Measurements from ENCODE around the gene GATA3. TPM values are rescaled to one million over a fixed set of nuclear protein-coding genes. Genes with fewer than 3 reads are reported as not detected.

GATA3 gene
- polyA plus RNA-seq, 2 donors = 0.31 to 0.45 TPM

DNA sequence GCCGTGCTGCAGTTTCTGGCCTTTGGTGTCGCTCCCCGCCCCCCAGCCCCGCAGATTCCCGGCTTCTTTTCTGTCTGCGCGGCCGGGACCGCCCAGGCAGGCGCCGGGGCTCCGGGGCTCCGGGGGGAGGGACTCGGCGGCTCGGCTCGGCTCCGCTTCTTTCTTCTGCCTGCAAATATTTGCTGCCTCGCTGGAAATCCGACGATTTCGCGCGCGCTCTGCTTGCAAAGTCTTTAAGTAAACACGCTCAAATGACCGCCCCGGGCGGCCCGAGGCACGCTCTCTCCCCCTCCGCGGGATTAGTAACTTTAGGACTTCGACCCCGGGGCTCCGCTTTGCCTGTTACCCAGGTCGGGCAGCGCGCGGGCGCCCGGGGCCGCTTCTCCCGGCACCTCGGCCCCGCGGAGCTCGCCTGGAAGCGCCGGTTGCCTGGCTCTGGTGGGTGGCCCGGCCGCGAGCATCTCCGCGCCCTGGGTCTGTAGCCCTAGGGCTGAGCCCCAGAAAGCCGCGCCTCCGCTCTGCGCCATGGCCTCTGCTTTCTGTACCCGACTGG lies 3.9 kb upstream of the GATA3 start:
- H3K27ac ChIP-seq (ENCODE audit: low read depth in 2 of 2, low read length in 1 of 2) = no peak overlapping the region
- H3K4me1 ChIP-seq (ENCODE audit: control insufficient read depth in 2 of 2, insufficient read depth in 2 of 2, low read length in 1 of 2) = peaks cover 11 to 18% of the 10 kb centered on the region in 2 donors
- H3K4me3 ChIP-seq (ENCODE audit: low read depth in 1 of 2, low read length in 2 of 2) = peak overlapping the region in 1 of 2 donors; percentile 42
- no peaks in the 10 kb centered on the region for H3K9me3 ChIP-seq (ENCODE audit: control insufficient read depth in 2 of 2, insufficient read depth in 1 of 2, low read depth in 1 of 2, low read length in 1 of 2)
- peaks cover 9 to 59% of the 10 kb centered on the region in 2 donors for H3K27me3 ChIP-seq (ENCODE audit: control insufficient read depth in 1 of 2, insufficient read depth in 2 of 2, low read length in 2 of 2)
- 1% methylated on average over 54 to 60 of the region's 60 CpGs for WGBS, 2 donors
- H3K36me3 ChIP-seq (ENCODE audit: control insufficient read depth in 2 of 2, insufficient read depth in 2 of 2, low read length in 1 of 2) = no peaks in the 10 kb centered on the region

DNA sequence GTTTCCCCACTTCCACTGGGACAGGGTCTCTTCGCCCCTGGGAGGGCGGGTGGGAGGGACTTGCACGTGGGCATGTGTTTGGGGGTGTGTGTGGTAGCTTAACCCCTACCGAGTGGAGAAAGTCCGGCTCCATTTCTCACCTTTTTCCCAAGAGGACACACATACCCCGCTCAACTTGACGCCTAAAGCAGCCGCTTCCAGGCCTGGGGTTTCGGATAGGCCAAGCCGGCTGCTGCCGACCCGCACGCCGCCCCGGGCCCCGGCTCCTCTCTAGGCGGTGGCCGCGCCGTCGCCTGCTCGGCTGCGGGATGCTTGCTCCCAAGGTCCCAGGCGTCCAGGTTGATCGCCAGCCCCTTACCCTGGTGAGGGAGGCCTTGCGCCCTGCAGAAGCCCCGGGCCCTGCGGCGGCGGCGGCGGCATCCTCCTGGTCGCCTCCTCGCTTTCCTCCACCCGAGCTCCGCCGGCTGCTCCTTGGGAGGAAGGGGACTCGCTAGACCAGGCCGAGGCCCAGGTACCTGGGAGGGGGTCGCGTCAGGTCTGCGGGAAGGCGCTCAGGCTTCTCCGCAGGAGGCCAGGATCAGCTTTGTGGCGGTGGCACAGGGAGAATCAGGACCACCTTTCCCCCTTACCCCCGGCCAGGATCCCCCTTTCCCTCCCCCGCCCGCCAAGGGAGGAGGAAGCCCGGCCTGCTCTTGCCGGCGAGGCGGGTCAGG lies 3.2 kb upstream of the GATA3 start:
- peak overlapping the region in 1 of 2 donors; percentile 42 for H3K4me3 ChIP-seq (ENCODE audit: low read depth in 1 of 2, low read length in 2 of 2)
- peaks cover 11 to 18% of the 10 kb centered on the region in 2 donors for H3K4me1 ChIP-seq (ENCODE audit: control insufficient read depth in 2 of 2, insufficient read depth in 2 of 2, low read length in 1 of 2)
- peaks cover 9 to 58% of the 10 kb centered on the region in 2 donors for H3K27me3 ChIP-seq (ENCODE audit: control insufficient read depth in 1 of 2, insufficient read depth in 2 of 2, low read length in 2 of 2)
- 5 to 9% methylated on average over 44 to 50 of the region's 52 CpGs for WGBS, 2 donors
- no peak overlapping the region for H3K27ac ChIP-seq (ENCODE audit: low read depth in 2 of 2, low read length in 1 of 2)
- H3K9me3 ChIP-seq (ENCODE audit: control insufficient read depth in 2 of 2, insufficient read depth in 1 of 2, low read depth in 1 of 2, low read length in 1 of 2) = no peaks in the 10 kb centered on the region
- no peaks in the 10 kb centered on the region for H3K36me3 ChIP-seq (ENCODE audit: control insufficient read depth in 2 of 2, insufficient read depth in 2 of 2, low read length in 1 of 2)

DNA sequence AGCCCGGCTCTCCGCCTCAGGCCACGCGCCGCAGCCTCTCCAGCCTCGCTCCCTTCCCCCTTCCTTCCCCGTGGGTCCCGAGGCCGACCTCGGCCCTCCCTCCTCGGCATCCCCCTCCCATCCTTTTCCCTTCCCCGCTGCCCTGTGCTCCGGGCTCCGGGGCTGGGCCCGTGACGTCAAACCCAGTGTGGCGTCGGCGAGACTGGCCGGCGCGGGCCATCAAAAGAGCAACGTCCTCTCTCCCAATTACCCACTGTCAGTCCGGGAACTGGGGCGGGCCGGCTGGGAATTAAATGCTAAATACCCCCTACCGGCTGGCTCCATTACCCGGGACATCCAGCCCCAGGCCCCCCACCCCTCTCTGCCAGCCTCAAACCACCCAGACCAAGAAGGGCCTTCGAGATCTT lies 2.6 kb upstream of the GATA3 start:
- H3K27ac ChIP-seq (ENCODE audit: low read depth in 2 of 2, low read length in 1 of 2) = no peak overlapping the region
- no peaks in the 10 kb centered on the region for H3K9me3 ChIP-seq (ENCODE audit: control insufficient read depth in 2 of 2, insufficient read depth in 1 of 2, low read depth in 1 of 2, low read length in 1 of 2)
- H3K4me1 ChIP-seq (ENCODE audit: control insufficient read depth in 2 of 2, insufficient read depth in 2 of 2, low read length in 1 of 2) = peaks cover 11 to 18% of the 10 kb centered on the region in 2 donors
- no peak overlapping the region for H3K4me3 ChIP-seq (ENCODE audit: low read depth in 1 of 2, low read length in 2 of 2)
- WGBS, 2 donors = 3 to 8% methylated on average over 20 to 29 of the region's 29 CpGs
- H3K27me3 ChIP-seq (ENCODE audit: control insufficient read depth in 1 of 2, insufficient read depth in 2 of 2, low read length in 2 of 2) = peaks cover 9 to 54% of the 10 kb centered on the region in 2 donors
- H3K36me3 ChIP-seq (ENCODE audit: control insufficient read depth in 2 of 2, insufficient read depth in 2 of 2, low read length in 1 of 2) = no peaks in the 10 kb centered on the region

DNA sequence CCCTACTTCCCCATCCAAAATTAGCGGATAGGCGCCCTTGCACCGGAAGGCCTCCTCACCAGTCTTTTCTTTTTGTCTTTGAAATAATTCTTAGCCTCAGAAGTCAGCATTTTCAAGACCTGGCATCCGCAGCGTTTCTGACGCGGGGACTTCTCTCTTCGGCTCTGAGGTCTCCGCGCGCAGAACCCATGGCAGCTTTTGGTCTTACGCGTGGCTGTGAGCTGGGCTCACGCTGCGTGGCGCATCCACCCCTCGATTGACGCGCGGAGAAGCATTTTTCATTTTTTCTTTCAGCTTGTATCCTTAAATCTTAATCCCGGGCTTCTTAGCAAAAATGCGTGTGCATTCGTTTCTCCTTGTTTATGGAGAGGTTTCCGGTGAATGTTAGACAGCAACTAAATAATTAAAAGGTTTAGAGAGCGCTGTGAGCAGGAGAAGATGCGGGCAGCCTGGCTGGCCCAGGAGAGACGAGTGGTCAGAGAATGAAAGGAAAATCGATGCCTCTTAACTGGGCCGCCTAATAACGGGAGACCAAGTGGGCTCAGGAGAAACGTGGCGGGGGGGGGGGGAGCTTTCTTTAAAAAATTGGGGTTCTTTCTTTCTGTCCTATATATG lies 2.0 kb upstream of the GATA3 start:
- Histone ChIP-seq H3K27me3 (ENCODE audit: control insufficient read depth in 1 of 2, insufficient read depth in 2 of 2, low read length in 2 of 2) (peaks cover 9 to 54% of the 10 kb centered on the region in 2 donors), H3K27ac (ENCODE audit: low read depth in 2 of 2, low read length in 1 of 2) (no peak overlapping the region), H3K9me3 (ENCODE audit: control insufficient read depth in 2 of 2, insufficient read depth in 1 of 2, low read depth in 1 of 2, low read length in 1 of 2) (no peaks in the 10 kb centered on the region), H3K4me3 (ENCODE audit: low read depth in 1 of 2, low read length in 2 of 2) (no peak overlapping the region), H3K36me3 (ENCODE audit: control insufficient read depth in 2 of 2, insufficient read depth in 2 of 2, low read length in 1 of 2) (no peaks in the 10 kb centered on the region), H3K4me1 (ENCODE audit: control insufficient read depth in 2 of 2, insufficient read depth in 2 of 2, low read length in 1 of 2) (peaks cover 11 to 18% of the 10 kb centered on the region in 2 donors)
- 13 to 15% methylated on average over 32 of the region's 32 CpGs for WGBS, 2 donors

DNA sequence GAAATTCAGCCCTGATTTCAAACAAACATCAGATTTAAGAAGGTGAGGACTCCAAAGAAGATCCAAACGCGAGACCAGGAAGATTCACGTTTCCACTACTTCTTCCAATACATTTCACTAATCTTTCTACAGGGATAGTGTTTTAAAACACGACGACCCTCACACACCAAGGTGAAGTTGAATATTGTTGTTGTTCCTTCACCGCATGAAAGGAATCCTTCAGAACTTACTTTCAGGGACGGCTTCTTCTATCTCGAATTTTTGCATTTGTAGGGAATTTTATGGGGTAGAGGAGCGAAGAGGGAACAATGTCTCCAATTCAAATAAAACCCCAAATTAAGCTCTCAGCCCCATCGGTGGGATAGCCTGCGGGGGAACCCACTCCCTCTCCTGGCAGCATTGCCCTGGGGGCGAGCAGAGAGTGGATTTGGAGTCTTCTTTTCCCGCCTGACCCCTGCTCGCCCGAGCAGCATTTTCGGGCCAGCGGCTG lies 1.5 kb upstream of the GATA3 start:
- no peak overlapping the region for H3K4me3 ChIP-seq (ENCODE audit: low read depth in 1 of 2, low read length in 2 of 2)

DNA sequence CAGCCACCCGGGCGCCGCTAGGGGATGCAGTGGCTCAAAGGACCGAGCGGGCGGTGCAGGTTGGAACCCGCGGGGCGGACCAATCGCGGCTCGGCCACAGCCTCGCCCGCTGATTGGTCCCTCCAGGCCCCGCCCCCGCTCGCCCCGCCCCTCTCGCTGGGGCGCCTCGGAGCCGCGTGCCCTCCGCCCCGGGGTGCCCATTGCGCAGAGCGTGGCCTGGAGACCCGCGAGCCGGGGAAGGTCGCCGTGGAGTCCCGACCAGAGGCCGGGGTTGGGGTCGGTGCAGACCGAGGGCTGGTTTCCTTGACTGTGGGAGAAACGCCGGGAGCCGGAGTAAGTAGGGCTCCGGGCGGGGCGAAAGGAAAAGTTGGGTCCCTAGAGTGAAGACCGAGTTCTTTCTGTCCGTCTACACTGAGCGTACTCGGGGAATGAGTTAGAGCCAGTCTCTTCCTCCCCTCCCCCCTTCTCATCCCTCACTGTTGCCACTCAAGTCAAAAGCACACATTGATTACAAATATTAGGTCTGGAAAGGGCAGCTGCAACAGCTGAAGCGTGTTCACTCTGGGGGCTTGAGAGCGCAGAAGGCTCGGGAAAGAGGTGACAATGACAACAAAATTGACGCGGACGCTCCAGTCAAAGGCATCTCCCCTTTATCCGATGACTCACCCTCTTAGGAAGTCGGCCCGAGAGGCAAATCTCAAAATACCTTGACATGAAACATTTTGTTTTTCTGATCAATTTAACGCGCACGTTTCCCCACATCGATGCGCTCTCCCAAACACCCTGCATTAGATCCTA lies 843 bp upstream of the GATA3 start:
- no peak overlapping the region for H3K27ac ChIP-seq (ENCODE audit: low read depth in 2 of 2, low read length in 1 of 2)
- 2% methylated on average over 60 of the region's 60 CpGs for WGBS, 2 donors
- H3K4me3 ChIP-seq (ENCODE audit: low read depth in 1 of 2, low read length in 2 of 2) = peak overlapping the region; percentile 41 to 69

More for the DNA sequence above, 1.5 kb upstream of the GATA3 start:
- 9 to 11% methylated on average over 17 of the region's 17 CpGs for WGBS, 2 donors
- Histone ChIP-seq H3K27ac (ENCODE audit: low read depth in 2 of 2, low read length in 1 of 2) (no peak overlapping the region), H3K36me3 (ENCODE audit: control insufficient read depth in 2 of 2, insufficient read depth in 2 of 2, low read length in 1 of 2) (no peaks in the 10 kb centered on the region), H3K4me1 (ENCODE audit: control insufficient read depth in 2 of 2, insufficient read depth in 2 of 2, low read length in 1 of 2) (peaks cover 11 to 18% of the 10 kb centered on the region in 2 donors), H3K27me3 (ENCODE audit: control insufficient read depth in 1 of 2, insufficient read depth in 2 of 2, low read length in 2 of 2) (peaks cover 9 to 49% of the 10 kb centered on the region in 2 donors), H3K9me3 (ENCODE audit: control insufficient read depth in 2 of 2, insufficient read depth in 1 of 2, low read depth in 1 of 2, low read length in 1 of 2) (no peaks in the 10 kb centered on the region)

DNA sequence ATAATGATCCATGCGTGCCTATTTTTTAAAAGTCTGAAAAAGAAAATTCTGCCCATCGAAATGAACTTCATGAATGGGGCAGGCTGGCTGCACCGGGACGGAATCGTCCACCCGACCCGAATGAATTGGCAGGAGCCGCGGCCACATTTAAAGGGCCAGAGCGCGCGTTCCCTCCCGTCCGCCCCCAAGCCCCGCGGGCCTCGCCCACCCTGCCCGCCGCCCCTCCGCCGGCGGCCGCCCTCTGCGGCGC lies 319 bp upstream of the GATA3 start:
- no peaks in the 10 kb centered on the region for H3K36me3 ChIP-seq (ENCODE audit: control insufficient read depth in 2 of 2, insufficient read depth in 2 of 2, low read length in 1 of 2)
- H3K27ac ChIP-seq (ENCODE audit: low read depth in 2 of 2, low read length in 1 of 2) = no peak overlapping the region
- peaks cover 11 to 17% of the 10 kb centered on the region in 2 donors for H3K4me1 ChIP-seq (ENCODE audit: control insufficient read depth in 2 of 2, insufficient read depth in 2 of 2, low read length in 1 of 2)
- peak overlapping the region; percentile 8 to 69 for H3K4me3 ChIP-seq (ENCODE audit: low read depth in 1 of 2, low read length in 2 of 2)
- H3K9me3 ChIP-seq (ENCODE audit: control insufficient read depth in 2 of 2, insufficient read depth in 1 of 2, low read depth in 1 of 2, low read length in 1 of 2) = no peaks in the 10 kb centered on the region
- 0 to 1% methylated on average over 12 to 25 of the region's 25 CpGs for WGBS, 2 donors
- H3K27me3 ChIP-seq (ENCODE audit: control insufficient read depth in 1 of 2, insufficient read depth in 2 of 2, low read length in 2 of 2) = peaks cover 8 to 40% of the 10 kb centered on the region in 2 donors

More for the DNA sequence above, 843 bp upstream of the GATA3 start:
- Histone ChIP-seq H3K27me3 (ENCODE audit: control insufficient read depth in 1 of 2, insufficient read depth in 2 of 2, low read length in 2 of 2) (peaks cover 9 to 44% of the 10 kb centered on the region in 2 donors), H3K36me3 (ENCODE audit: control insufficient read depth in 2 of 2, insufficient read depth in 2 of 2, low read length in 1 of 2) (no peaks in the 10 kb centered on the region), H3K9me3 (ENCODE audit: control insufficient read depth in 2 of 2, insufficient read depth in 1 of 2, low read depth in 1 of 2, low read length in 1 of 2) (no peaks in the 10 kb centered on the region), H3K4me1 (ENCODE audit: control insufficient read depth in 2 of 2, insufficient read depth in 2 of 2, low read length in 1 of 2) (peaks cover 11 to 18% of the 10 kb centered on the region in 2 donors)

DNA sequence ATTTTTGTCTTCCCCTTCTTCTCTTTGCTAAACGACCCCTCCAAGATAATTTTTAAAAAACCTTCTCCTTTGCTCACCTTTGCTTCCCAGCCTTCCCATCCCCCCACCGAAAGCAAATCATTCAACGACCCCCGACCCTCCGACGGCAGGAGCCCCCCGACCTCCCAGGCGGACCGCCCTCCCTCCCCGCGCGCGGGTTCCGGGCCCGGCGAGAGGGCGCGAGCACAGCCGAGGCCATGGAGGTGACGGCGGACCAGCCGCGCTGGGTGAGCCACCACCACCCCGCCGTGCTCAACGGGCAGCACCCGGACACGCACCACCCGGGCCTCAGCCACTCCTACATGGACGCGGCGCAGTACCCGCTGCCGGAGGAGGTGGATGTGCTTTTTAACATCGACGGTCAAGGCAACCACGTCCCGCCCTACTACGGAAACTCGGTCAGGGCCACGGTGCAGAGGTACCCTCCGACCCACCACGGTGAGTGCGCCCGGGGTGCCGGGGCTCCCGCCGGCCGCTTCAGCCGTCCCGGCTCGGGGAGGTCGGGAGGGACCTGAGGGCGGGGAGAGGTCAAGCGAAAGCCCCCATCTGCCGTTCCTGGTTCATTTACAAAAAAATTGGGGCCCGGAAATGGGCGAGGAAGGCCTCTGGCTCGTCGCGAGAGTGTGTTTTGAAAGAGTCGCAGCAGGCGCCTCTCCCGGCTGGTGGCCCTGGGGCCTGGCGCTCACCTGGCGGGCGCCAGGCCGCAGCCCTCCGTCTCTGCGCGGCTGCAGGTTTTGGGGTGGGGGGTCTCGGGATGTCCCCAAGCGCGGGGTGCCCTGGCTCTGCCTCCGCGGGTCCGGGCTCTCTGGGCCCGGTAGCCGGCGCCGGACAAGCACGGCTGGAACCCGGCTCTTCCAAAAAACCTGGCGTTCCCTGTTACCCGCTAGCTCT lies 1.2 kb downstream of the GATA3 start:
- Histone ChIP-seq H3K27ac (ENCODE audit: low read depth in 2 of 2, low read length in 1 of 2) (peak overlapping the region in 1 of 2 donors; percentile 47), H3K9me3 (ENCODE audit: control insufficient read depth in 2 of 2, insufficient read depth in 1 of 2, low read depth in 1 of 2, low read length in 1 of 2) (no peaks in the 10 kb centered on the region), H3K4me1 (ENCODE audit: control insufficient read depth in 2 of 2, insufficient read depth in 2 of 2, low read length in 1 of 2) (peaks cover 3 to 8% of the 10 kb centered on the region in 2 donors), H3K27me3 (ENCODE audit: control insufficient read depth in 1 of 2, insufficient read depth in 2 of 2, low read length in 2 of 2) (peaks cover 0 to 26% of the 10 kb centered on the region in 2 donors), H3K36me3 (ENCODE audit: control insufficient read depth in 2 of 2, insufficient read depth in 2 of 2, low read length in 1 of 2) (no peaks in the 10 kb centered on the region), H3K4me3 (ENCODE audit: low read depth in 1 of 2, low read length in 2 of 2) (peak overlapping the region; percentile 41 to 69)
- 27 to 47% methylated on average over 85 of the region's 85 CpGs for WGBS, 2 donors
